GM18520 (cell line): ENCODE results near the gene HHAT.

Source experiments
- ATAC-seq: cut with Tn5 transposase; IDR thresholded peaks from one replicate; pipeline ENCODE4 v1.9.1; 2021; ENCODE audit not compliant: unreplicated experiment

HHAT gene

GRCh38 chr1:210328746-210329503 lies at the start of gene HHAT:
HHAT (plus strand) TSS chr1:210328902; CDS start chr1:210348976, 20,074 bp downstream.
- ATAC-seq: peak; percentile 20

GRCh38 chr1:210280221-210280620 lies 48.5 kb upstream of the HHAT start:
- no peak for ATAC-seq

- ATAC-seq: no peak
Observed at GRCh38 chr1:210288116-210288515, 40.6 kb upstream of the HHAT start.

GRCh38 chr1:210289248-210289647 lies 39.5 kb upstream of the HHAT start:
- no peak for ATAC-seq

- ATAC-seq: no peak
Observed at GRCh38 chr1:210291081-210291764, 37.5 kb upstream of the HHAT start.

- ATAC-seq: no peak
Observed at GRCh38 chr1:210291786-210292230, 36.9 kb upstream of the HHAT start.

- ATAC-seq: no peak
Observed at GRCh38 chr1:210292231-210292871, 36.4 kb upstream of the HHAT start.

GRCh38 chr1:210293171-210293607 lies 35.5 kb upstream of the HHAT start:
- no peak for ATAC-seq

- no peak for ATAC-seq
Observed at GRCh38 chr1:210294999-210295745, 33.5 kb upstream of the HHAT start.

GRCh38 chr1:210296682-210297081 lies 32.0 kb upstream of the HHAT start:
- ATAC-seq: no peak

- no peak for ATAC-seq
Observed at GRCh38 chr1:210298296-210298695, 30.4 kb upstream of the HHAT start.

- no peak for ATAC-seq
Observed at GRCh38 chr1:210298936-210299335, 29.8 kb upstream of the HHAT start.

- ATAC-seq: no peak
Observed at GRCh38 chr1:210299501-210299900, 29.2 kb upstream of the HHAT start.

GRCh38 chr1:210300923-210301614 lies 27.6 kb upstream of the HHAT start:
- no peak for ATAC-seq

GRCh38 chr1:210301615-210302000 lies 27.1 kb upstream of the HHAT start:
- no peak for ATAC-seq

GRCh38 chr1:210302501-210302900 lies 26.2 kb upstream of the HHAT start:
- no peak for ATAC-seq

GRCh38 chr1:210303391-210303790 lies 25.3 kb upstream of the HHAT start:
- ATAC-seq: no peak

- ATAC-seq: no peak
Observed at GRCh38 chr1:210310562-210311153, 18.0 kb upstream of the HHAT start.

- no peak for ATAC-seq
Observed at GRCh38 chr1:210311726-210312493, 16.8 kb upstream of the HHAT start.
